ENCODE measurements around the gene AARS2.
"Not testable (repeated sequence)": the region's sequence is repeated elsewhere in the genome, so short reads cannot be mapped to it uniquely, and the experiment has no call there.

Gene AARS2

GRCh38 chr6:44312901-44313788, at the start of gene AARS2:
TSS of gene AARS2 (minus strand) at chr6:44313347. CDS start at chr6:44313323, 24 bp downstream.
- H3K36me3 ChIP-seq (ENCODE audit: control insufficient read depth in 2 of 2, insufficient read depth in 2 of 2, low read length in 2 of 2) = peaks cover 24 to 26% of the 10 kb centered on the region in 2 donors
- H3K9me3 ChIP-seq (ENCODE audit: control insufficient read depth in 2 of 2, low read length in 2 of 2) = no peaks in the 10 kb centered on the region
- H3K27ac ChIP-seq (ENCODE audit: low read depth in 2 of 2, low read length in 2 of 2) = peak within 1 kb of the TSS; percentile 56 to 57
- peak within 1 kb of the TSS; percentile 91 to 95 for H3K9ac ChIP-seq (ENCODE audit: low read depth in 1 of 2, low read length in 2 of 2)
- peak within 1 kb of the TSS; percentile 91 to 94 for H3K4me3 ChIP-seq (ENCODE audit: low read length in 2 of 2)
- H3K4me1 ChIP-seq (ENCODE audit: control insufficient read depth in 2 of 2, insufficient read depth in 2 of 2, low read length in 2 of 2) = peaks cover 9 to 17% of the 10 kb centered on the region in 2 donors
- H3K27me3 ChIP-seq (ENCODE audit: control insufficient read depth in 2 of 2, insufficient read depth in 2 of 2, low read length in 2 of 2) = no peaks in the 10 kb centered on the region

GRCh38 chr6:44361947-44362346, 48.8 kb upstream of the AARS2 start:
- Histone ChIP-seq H3K27ac (ENCODE audit: low read depth in 2 of 2, low read length in 2 of 2) (no peak overlapping the region), H3K36me3 (ENCODE audit: control insufficient read depth in 2 of 2, insufficient read depth in 2 of 2, low read length in 2 of 2) (no peaks in the 10 kb centered on the region), H3K4me1 (ENCODE audit: control insufficient read depth in 2 of 2, insufficient read depth in 2 of 2, low read length in 2 of 2) (no peaks in the 10 kb centered on the region), H3K9ac (ENCODE audit: low read depth in 1 of 2, low read length in 2 of 2) (no peak overlapping the region), H3K27me3 (ENCODE audit: control insufficient read depth in 2 of 2, insufficient read depth in 2 of 2, low read length in 2 of 2) (no peaks in the 10 kb centered on the region), H3K4me3 (ENCODE audit: low read length in 2 of 2) (no peak overlapping the region), H3K9me3 (ENCODE audit: control insufficient read depth in 2 of 2, low read length in 2 of 2) (no peaks in the 10 kb centered on the region)

DNA sequence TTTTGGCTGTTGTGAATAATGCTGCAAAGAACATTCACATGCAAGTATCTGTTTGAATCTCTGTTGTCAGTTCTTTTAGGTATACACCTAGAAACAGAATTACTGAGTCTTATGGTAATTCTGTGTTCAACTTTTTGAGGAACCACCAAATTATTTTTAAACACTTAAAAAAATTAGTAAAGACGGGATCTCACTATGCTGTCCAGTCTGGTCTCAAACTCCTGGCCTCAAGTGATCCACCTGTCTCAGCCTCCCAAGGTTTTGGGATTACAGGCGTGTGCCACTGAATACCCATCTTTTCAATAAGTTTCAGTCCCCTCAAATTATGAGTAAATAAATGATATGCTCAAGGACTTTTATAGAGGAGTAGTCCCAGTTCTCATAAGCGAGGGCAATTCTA, 46.8 kb upstream of the AARS2 start:
- H3K4me1 ChIP-seq (ENCODE audit: control insufficient read depth in 2 of 2, insufficient read depth in 2 of 2, low read length in 2 of 2) = no peaks in the 10 kb centered on the region
- H3K27ac ChIP-seq (ENCODE audit: low read depth in 2 of 2, low read length in 2 of 2) = no peak overlapping the region
- no peak overlapping the region for H3K4me3 ChIP-seq (ENCODE audit: low read length in 2 of 2)
- H3K9me3 ChIP-seq (ENCODE audit: control insufficient read depth in 2 of 2, low read length in 2 of 2) = no peaks in the 10 kb centered on the region
- H3K9ac ChIP-seq (ENCODE audit: low read depth in 1 of 2, low read length in 2 of 2) = no peak overlapping the region
- no peaks in the 10 kb centered on the region for H3K27me3 ChIP-seq (ENCODE audit: control insufficient read depth in 2 of 2, insufficient read depth in 2 of 2, low read length in 2 of 2)
- H3K36me3 ChIP-seq (ENCODE audit: control insufficient read depth in 2 of 2, insufficient read depth in 2 of 2, low read length in 2 of 2) = no peaks in the 10 kb centered on the region

DNA sequence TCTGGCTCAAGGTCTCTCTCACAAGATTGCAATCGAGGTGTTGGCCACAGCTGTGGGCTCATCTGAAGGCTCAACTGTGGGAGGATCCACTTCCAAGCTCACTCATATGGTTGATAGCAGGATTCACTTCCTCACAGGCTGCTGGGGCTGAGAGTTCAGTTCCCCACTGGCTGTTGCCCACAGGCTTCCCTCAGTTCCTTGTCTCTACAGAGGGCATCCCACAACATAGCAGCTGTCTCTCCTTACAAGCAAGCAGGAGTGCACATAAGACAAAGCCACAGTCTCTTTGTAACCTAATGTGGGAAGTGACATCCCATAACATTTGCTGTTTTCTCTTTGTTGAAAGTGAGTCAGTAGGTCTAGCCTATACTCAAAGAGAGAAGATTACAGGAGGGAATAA, 43.3 kb upstream of the AARS2 start:
- Histone ChIP-seq H3K36me3 (ENCODE audit: control insufficient read depth in 2 of 2, insufficient read depth in 2 of 2, low read length in 2 of 2) (no peaks in the 10 kb centered on the region), H3K4me1 (ENCODE audit: control insufficient read depth in 2 of 2, insufficient read depth in 2 of 2, low read length in 2 of 2) (peaks cover 0 to 6% of the 10 kb centered on the region in 2 donors), H3K27me3 (ENCODE audit: control insufficient read depth in 2 of 2, insufficient read depth in 2 of 2, low read length in 2 of 2) (no peaks in the 10 kb centered on the region), H3K4me3 (ENCODE audit: low read length in 2 of 2) (no peak overlapping the region), H3K27ac (ENCODE audit: low read depth in 2 of 2, low read length in 2 of 2) (no peak overlapping the region), H3K9me3 (ENCODE audit: control insufficient read depth in 2 of 2, low read length in 2 of 2) (no peaks in the 10 kb centered on the region), H3K9ac (ENCODE audit: low read depth in 1 of 2, low read length in 2 of 2) (no peak overlapping the region)

DNA sequence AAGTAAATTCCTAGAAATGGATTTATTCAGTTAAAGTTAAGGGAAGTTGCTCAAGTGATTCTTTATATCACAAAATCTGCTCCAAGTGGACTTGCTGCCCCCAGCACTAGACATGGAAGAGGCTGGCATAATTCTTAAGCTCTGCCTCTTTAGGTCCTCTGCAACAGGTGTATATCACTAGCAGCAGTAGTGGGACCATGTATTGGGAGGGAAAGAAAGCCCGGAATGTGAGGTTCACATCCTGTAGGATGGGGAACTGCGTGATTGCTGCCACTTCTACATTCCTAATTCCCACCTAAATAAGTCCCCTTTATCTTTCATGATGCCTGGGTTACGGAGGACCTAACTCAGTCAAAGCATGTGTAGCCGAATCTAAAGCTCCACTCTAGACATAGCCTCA, 42.5 kb upstream of the AARS2 start:
- H3K27ac ChIP-seq (ENCODE audit: low read depth in 2 of 2, low read length in 2 of 2) = no peak overlapping the region
- no peaks in the 10 kb centered on the region for H3K36me3 ChIP-seq (ENCODE audit: control insufficient read depth in 2 of 2, insufficient read depth in 2 of 2, low read length in 2 of 2)
- H3K4me1 ChIP-seq (ENCODE audit: control insufficient read depth in 2 of 2, insufficient read depth in 2 of 2, low read length in 2 of 2) = peaks cover 0 to 6% of the 10 kb centered on the region in 2 donors
- no peaks in the 10 kb centered on the region for H3K9me3 ChIP-seq (ENCODE audit: control insufficient read depth in 2 of 2, low read length in 2 of 2)
- H3K9ac ChIP-seq (ENCODE audit: low read depth in 1 of 2, low read length in 2 of 2) = no peak overlapping the region
- H3K27me3 ChIP-seq (ENCODE audit: control insufficient read depth in 2 of 2, insufficient read depth in 2 of 2, low read length in 2 of 2) = no peaks in the 10 kb centered on the region
- H3K4me3 ChIP-seq (ENCODE audit: low read length in 2 of 2) = no peak overlapping the region

DNA sequence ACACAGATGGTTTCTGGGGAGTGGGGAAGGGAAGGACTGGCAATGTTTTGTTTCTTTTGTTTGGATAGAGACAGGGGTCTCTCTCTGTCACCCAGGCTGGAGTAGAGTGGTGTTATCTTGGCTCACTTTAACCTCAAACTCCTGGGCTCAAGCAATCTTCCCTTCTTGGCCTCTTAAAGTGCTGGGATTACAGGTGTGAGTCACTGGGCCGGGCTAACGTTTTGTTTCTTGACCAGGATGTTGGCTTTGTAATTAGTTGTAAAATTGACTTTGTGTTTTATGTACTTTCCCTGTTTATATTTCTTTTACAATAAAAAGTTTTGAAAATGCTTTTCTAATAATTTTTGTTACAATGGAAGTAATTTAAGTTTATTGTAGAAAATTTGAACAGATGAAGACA, 40.2 kb upstream of the AARS2 start:
- Histone ChIP-seq H3K9ac (ENCODE audit: low read depth in 1 of 2, low read length in 2 of 2) (peak overlapping the region in 1 of 2 donors; percentile 5), H3K4me1 (ENCODE audit: control insufficient read depth in 2 of 2, insufficient read depth in 2 of 2, low read length in 2 of 2) (peaks cover 0 to 6% of the 10 kb centered on the region in 2 donors), H3K27me3 (ENCODE audit: control insufficient read depth in 2 of 2, insufficient read depth in 2 of 2, low read length in 2 of 2) (no peaks in the 10 kb centered on the region), H3K27ac (ENCODE audit: low read depth in 2 of 2, low read length in 2 of 2) (peak overlapping the region in 1 of 2 donors; percentile 33), H3K36me3 (ENCODE audit: control insufficient read depth in 2 of 2, insufficient read depth in 2 of 2, low read length in 2 of 2) (no peaks in the 10 kb centered on the region), H3K9me3 (ENCODE audit: control insufficient read depth in 2 of 2, low read length in 2 of 2) (no peaks in the 10 kb centered on the region), H3K4me3 (ENCODE audit: low read length in 2 of 2) (no peak overlapping the region)

DNA sequence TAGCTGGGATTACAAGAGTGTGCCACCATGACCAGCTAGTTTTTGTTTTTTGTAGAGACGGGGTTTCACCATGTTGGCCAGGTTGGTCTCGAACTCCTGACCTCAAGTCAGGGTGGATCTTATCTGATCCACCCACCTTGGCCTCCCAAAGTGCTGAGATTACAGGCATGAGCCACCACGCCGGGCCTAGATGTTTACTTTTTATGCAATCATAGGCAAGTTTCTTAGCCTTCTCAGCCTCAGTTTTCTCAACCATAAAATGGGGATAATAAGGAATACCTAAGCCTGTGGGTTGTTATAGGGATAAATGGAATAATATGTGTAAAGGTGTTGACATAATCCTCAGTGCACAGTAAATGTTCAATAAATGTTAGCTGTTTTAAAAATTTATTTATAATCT, 39.1 kb upstream of the AARS2 start:
- H3K27me3 ChIP-seq (ENCODE audit: control insufficient read depth in 2 of 2, insufficient read depth in 2 of 2, low read length in 2 of 2) = no peaks in the 10 kb centered on the region
- H3K4me3 ChIP-seq (ENCODE audit: low read length in 2 of 2) = no peak overlapping the region
- H3K36me3 ChIP-seq (ENCODE audit: control insufficient read depth in 2 of 2, insufficient read depth in 2 of 2, low read length in 2 of 2) = no peaks in the 10 kb centered on the region
- no peak overlapping the region for H3K27ac ChIP-seq (ENCODE audit: low read depth in 2 of 2, low read length in 2 of 2)
- peaks cover 0 to 6% of the 10 kb centered on the region in 2 donors for H3K4me1 ChIP-seq (ENCODE audit: control insufficient read depth in 2 of 2, insufficient read depth in 2 of 2, low read length in 2 of 2)
- H3K9ac ChIP-seq (ENCODE audit: low read depth in 1 of 2, low read length in 2 of 2) = no peak overlapping the region
- no peaks in the 10 kb centered on the region for H3K9me3 ChIP-seq (ENCODE audit: control insufficient read depth in 2 of 2, low read length in 2 of 2)

DNA sequence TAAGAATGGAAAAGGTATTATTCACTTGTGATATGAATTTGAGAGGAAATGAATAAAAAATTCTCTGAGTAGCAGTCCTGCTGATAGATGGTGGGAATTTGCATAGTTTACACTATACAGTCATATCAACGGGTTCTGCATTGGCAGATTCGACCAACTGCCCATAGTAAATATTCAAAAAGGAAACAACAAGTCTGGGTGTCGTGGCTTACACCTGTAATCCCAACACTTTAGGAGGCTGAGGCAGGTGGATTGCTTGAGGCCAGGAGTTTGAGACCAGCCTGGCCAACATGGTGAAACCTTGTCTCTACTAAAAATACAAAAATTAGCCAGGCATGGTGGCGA, 37.5 kb upstream of the AARS2 start:
- not testable (repeated sequence) for H3K9ac ChIP-seq (ENCODE audit: low read depth in 1 of 2, low read length in 2 of 2); H3K4me1 ChIP-seq (ENCODE audit: control insufficient read depth in 2 of 2, insufficient read depth in 2 of 2, low read length in 2 of 2); H3K4me3 ChIP-seq (ENCODE audit: low read length in 2 of 2); H3K27ac ChIP-seq (ENCODE audit: low read depth in 2 of 2, low read length in 2 of 2); H3K36me3 ChIP-seq (ENCODE audit: control insufficient read depth in 2 of 2, insufficient read depth in 2 of 2, low read length in 2 of 2); H3K27me3 ChIP-seq (ENCODE audit: control insufficient read depth in 2 of 2, insufficient read depth in 2 of 2, low read length in 2 of 2); H3K9me3 ChIP-seq (ENCODE audit: control insufficient read depth in 2 of 2, low read length in 2 of 2)

DNA sequence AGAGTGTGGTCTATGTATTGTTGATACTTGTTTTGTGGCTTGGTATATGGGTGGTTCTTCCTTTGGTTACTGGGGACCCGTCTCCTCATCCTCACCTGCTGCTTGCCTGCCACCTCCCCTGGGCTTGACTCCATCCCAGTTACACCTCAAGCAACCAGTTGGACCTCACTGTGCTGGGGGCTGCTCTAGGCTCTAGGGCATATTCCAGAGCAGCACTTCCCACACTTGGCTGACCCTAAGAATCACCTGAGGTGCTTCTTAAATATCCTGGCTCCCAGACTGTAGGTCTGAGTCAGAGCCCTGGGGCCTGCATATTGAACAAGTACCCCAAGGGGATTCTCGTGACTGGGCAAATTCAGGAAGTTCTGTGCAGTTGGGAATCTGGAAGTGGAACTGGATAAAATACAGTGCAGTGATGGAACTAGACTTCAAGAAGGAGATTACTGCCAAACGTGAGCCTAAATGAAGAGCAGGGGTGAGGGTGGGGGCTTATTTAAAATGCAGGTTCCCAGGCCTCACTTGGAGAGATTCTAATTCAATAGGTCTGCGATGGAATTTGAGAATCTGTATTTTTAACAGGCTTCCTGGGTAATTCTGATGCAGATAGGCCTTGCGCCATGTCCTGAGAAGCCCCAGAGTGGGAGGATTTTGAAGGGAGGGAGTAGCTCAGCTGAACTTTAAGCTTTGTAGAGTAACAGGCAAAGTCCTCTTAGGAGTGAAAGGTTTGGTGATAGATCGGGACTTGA, 36.9 kb upstream of the AARS2 start:
- Histone ChIP-seq H3K4me3 (ENCODE audit: low read length in 2 of 2) (no peak overlapping the region), H3K36me3 (ENCODE audit: control insufficient read depth in 2 of 2, insufficient read depth in 2 of 2, low read length in 2 of 2) (no peaks in the 10 kb centered on the region), H3K9me3 (ENCODE audit: control insufficient read depth in 2 of 2, low read length in 2 of 2) (no peaks in the 10 kb centered on the region), H3K9ac (ENCODE audit: low read depth in 1 of 2, low read length in 2 of 2) (no peak overlapping the region), H3K4me1 (ENCODE audit: control insufficient read depth in 2 of 2, insufficient read depth in 2 of 2, low read length in 2 of 2) (peaks cover 0 to 6% of the 10 kb centered on the region in 2 donors), H3K27me3 (ENCODE audit: control insufficient read depth in 2 of 2, insufficient read depth in 2 of 2, low read length in 2 of 2) (peaks cover under 1 to 3% of the 10 kb centered on the region in 2 donors), H3K27ac (ENCODE audit: low read depth in 2 of 2, low read length in 2 of 2) (no peak overlapping the region)

DNA sequence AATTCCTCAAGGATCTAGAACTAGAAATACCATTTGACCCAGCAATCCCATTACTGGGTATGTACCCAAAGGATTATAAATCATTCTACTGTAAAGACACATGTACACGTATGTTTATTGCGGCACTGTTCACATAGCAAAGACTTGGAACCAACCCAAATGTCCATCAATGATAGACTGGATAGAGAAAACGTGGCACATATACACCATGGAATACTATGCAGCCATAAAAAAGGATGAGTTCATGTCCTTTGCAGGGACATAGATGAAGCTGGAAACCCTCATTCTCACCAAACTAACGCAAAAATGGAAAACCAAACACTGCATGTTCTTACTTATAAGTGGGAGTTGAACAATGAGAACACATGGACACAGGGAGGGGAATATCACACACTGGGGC, 33.7 kb upstream of the AARS2 start:
- H3K36me3 ChIP-seq (ENCODE audit: control insufficient read depth in 2 of 2, insufficient read depth in 2 of 2, low read length in 2 of 2); H3K4me3 ChIP-seq (ENCODE audit: low read length in 2 of 2); H3K27ac ChIP-seq (ENCODE audit: low read depth in 2 of 2, low read length in 2 of 2); H3K4me1 ChIP-seq (ENCODE audit: control insufficient read depth in 2 of 2, insufficient read depth in 2 of 2, low read length in 2 of 2); H3K9me3 ChIP-seq (ENCODE audit: control insufficient read depth in 2 of 2, low read length in 2 of 2); H3K9ac ChIP-seq (ENCODE audit: low read depth in 1 of 2, low read length in 2 of 2): not testable (repeated sequence)
- peaks cover 16 to 19% of the 10 kb centered on the region in 2 donors for H3K27me3 ChIP-seq (ENCODE audit: control insufficient read depth in 2 of 2, insufficient read depth in 2 of 2, low read length in 2 of 2)
